Endothelial cell of umbilical vein (primary cell): ENCODE data around the gene C2orf81. TPM values are rescaled to one million over a fixed set of nuclear protein-coding genes. Genes with fewer than 3 reads are reported as not detected.

Source experiments
- BruUV-seq: library from RNA; stranded (reverse); fragments of 400-500 nt; replicated peaks from 2 replicates; lab custom pipeline; 2021; lab: Mats Ljungman, UMichigan
- CTCF ChIA-PET: fragments of 300-600, 350-600 bp; sonication (Branson Sonifier 250); formaldehyde crosslinking; loops from one replicate; lab custom pipeline; 2021; ENCODE audit warnings: antibody characterized with exemption, inconsistent platforms; lab: Charles Lee
- POLR2A ChIA-PET: fragments of 300-600, 350-600 bp; sonication (Branson Sonifier 250); formaldehyde crosslinking; loops from one replicate; lab custom pipeline; 2021; ENCODE audit warnings: antibody characterized with exemption, inconsistent platforms; lab: Charles Lee
- DNase-seq: peaks from one replicate; pipeline ENCODE4 v3.0.0-alpha.2; 2011; ENCODE audit warnings: low read depth, low spot score
- FAIRE-seq: peaks from 2 replicates; lab custom pipeline; 2011; peaks lifted over from hg19 to GRCh38; lab: Jason Lieb, UNC
- H2AFZ ChIP-seq: 2 replicates; pipeline ENCODE4 v1.6.0; 2012; ENCODE audit warnings: low read depth, low read length, control low read depth, inconsistent platforms
- H3K27ac ChIP-seq: 2 replicates; pipeline ENCODE4 v1.5.1; 2011; ENCODE audit warnings: low read depth, mild to moderate bottlenecking, control low read depth, low read length, moderate library complexity; ENCODE audit not compliant: insufficient read depth
- H3K27me3 ChIP-seq, 2 experiments: 2 replicates each; pipeline versions ENCODE4 v1.6.0 to v1.6.1; 2011; ENCODE audit warnings: low read length in 2 of 2, mixed read lengths in 1 of 2; ENCODE audit not compliant: control insufficient read depth in 2 of 2, insufficient read depth in 2 of 2
- H3K36me3 ChIP-seq, 2 experiments: 2 replicates in 1 of 2; 3 replicates in 1 of 2; pipeline ENCODE4 v1.5.1; 2011; ENCODE audit warnings: low read length in 2 of 2, mild to moderate bottlenecking in 1 of 2, moderate library complexity in 1 of 2; ENCODE audit not compliant: control insufficient read depth in 2 of 2, insufficient read depth in 2 of 2; ENCODE audit errors: extremely low read depth in 1 of 2
- H3K4me1 ChIP-seq: 3 replicates; pipeline ENCODE4 v1.5.1; 2011; ENCODE audit warnings: mild to moderate bottlenecking, low read length; ENCODE audit not compliant: control insufficient read depth, insufficient read depth; ENCODE audit errors: extremely low read depth
- H3K4me2 ChIP-seq: 2 replicates; pipeline ENCODE4 v1.6.1; 2011; ENCODE audit warnings: low read length, control low read depth, mixed read lengths; ENCODE audit not compliant: insufficient read depth
- H3K4me3 ChIP-seq, 3 experiments: fragments of 200-600 bp in 1 of 3; sonication (generic), shearing (Covaris generic) in 1 of 3; replicated peaks in 1 of 3; 2 replicates each; pipeline ENCODE4 v1.5.1; 2011 to 2016; ENCODE audit warnings: control low read depth in 3 of 3, low read length in 3 of 3, mild to moderate bottlenecking in 2 of 3, inconsistent platforms in 1 of 3, low read depth in 1 of 3, moderate library complexity in 1 of 3; ENCODE audit not compliant: insufficient read depth in 1 of 3
- H3K79me2 ChIP-seq: 2 replicates; pipeline ENCODE4 v1.6.0; 2012; ENCODE audit warnings: low read length, inconsistent platforms; ENCODE audit not compliant: control insufficient read depth, insufficient read depth
- H3K9ac ChIP-seq: replicated peaks from 2 replicates; pipeline ENCODE3; 2011; ENCODE audit warnings: low read length, control low read depth; ENCODE audit not compliant: insufficient read depth; ENCODE audit errors: extremely low read depth
- H3K9me1 ChIP-seq: replicated peaks from 3 replicates; pipeline ENCODE4 v1.6.0; 2011; ENCODE audit warnings: mild to moderate bottlenecking, low read length; ENCODE audit not compliant: control insufficient read depth, insufficient read depth; ENCODE audit errors: extremely low read depth
- H3K9me3 ChIP-seq: replicated peaks from 2 replicates; pipeline ENCODE4 v1.5.1; 2012; ENCODE audit warnings: low read length, inconsistent platforms; ENCODE audit not compliant: control insufficient read depth, insufficient read depth
- H4K20me1 ChIP-seq: replicated peaks from 2 replicates; pipeline ENCODE3; 2011; ENCODE audit warnings: mild to moderate bottlenecking, low read length; ENCODE audit not compliant: control insufficient read depth, insufficient read depth; ENCODE audit errors: extremely low read depth
- EZH2 ChIP-seq: IDR thresholded peaks from 2 replicates; pipeline ENCODE4 v1.6.1; 2012; ENCODE audit warnings: borderline replicate concordance, low read depth, mild to moderate bottlenecking, moderate library complexity, low read length, inconsistent platforms; ENCODE audit not compliant: severe bottlenecking
- FOS ChIP-seq: IDR thresholded peaks from 2 replicates; pipeline ENCODE4 v1.6.1; 2011; ENCODE audit warnings: mild to moderate bottlenecking, low read length, moderate library complexity, borderline replicate concordance; ENCODE audit not compliant: insufficient read depth
- MYC ChIP-seq: IDR thresholded peaks from one replicate; pipeline ENCODE4 v1.6.1; 2011; ENCODE audit warnings: mild to moderate bottlenecking, low read depth, low read length
- dilution Hi-C: fragments of 300-500 bp; cut with MboI; formaldehyde crosslinking; loops from one replicate; pipeline ENCODE4 v1.15.0; 2019; ENCODE audit warnings: low sequenced_read_pairs; ENCODE audit not compliant: extremely low pct_ligation_motif_present
- intact Hi-C: fragments of 100-400 bp; cut with micrococcal nuclease; formaldehyde crosslinking; loops from one replicate; pipeline ENCODE4 v1.10.0; 2022
- polyA plus RNA-seq, 4 experiments: library from polyadenylated mRNA; depleted of rRNA in 3 of 4; stranded (reverse) in 3 of 4; unstranded in 1 of 4; fragments of >200 nt; gene quantifications; 2 replicates each; pipeline versions ENCODE4 v1.2.1 to v1.2.3, GENCODE V29; 2011 to 2012; ENCODE audit warnings: missing spikeins in 1 of 4
- total RNA-seq: library from RNA; stranded (reverse); gene quantifications from 2 replicates; pipeline ENCODE4 v1.2.3, GENCODE V29; 2021

C2orf81 gene
- total and polyA plus RNA-seq, 2 donors (not counting 3 experiments of a cell fraction or from before 2014, with no cell fraction given) = 0.17 to 0.71 TPM

GRCh38 chr2:74429487-74430451, 8.3 kb upstream of the C2orf81 start:
- no peak overlapping the region for H3K4me3 ChIP-seq
- no peaks in the 10 kb centered on the region for H3K79me2 ChIP-seq
- DNase-seq (no peak), FAIRE-seq (no peak)
- TF ChIP-seq FOS = no peak
- H2AFZ ChIP-seq = no peak overlapping the region
- dilution Hi-C loops = no loop called here
- no peak overlapping the region for H3K4me2 ChIP-seq
- no peaks in the 10 kb centered on the region for H4K20me1 ChIP-seq
- no peaks in the 10 kb centered on the region for H3K4me1 ChIP-seq
- H3K9ac ChIP-seq = no peak overlapping the region
- no peaks in the 10 kb centered on the region for H3K27me3 ChIP-seq
- no TSS peak for BruUV-seq
- POLR2A ChIA-PET = no interaction called here
- no peaks in the 10 kb centered on the region for H3K9me1 ChIP-seq
- peaks cover 4 to 35% of the 10 kb centered on the region in 2 experiments for H3K36me3 ChIP-seq
- no peaks in the 10 kb centered on the region for H3K9me3 ChIP-seq
- CTCF ChIA-PET = no interaction called here
- intact Hi-C loops = no loop called here
- H3K27ac ChIP-seq = no peak overlapping the region

GRCh38 chr2:74428675-74429074, 7.3 kb upstream of the C2orf81 start:
- Histone ChIP-seq H3K9me3 (no peaks in the 10 kb centered on the region), H3K9ac (no peak overlapping the region), H3K4me1 (no peaks in the 10 kb centered on the region), H3K4me2 (no peak overlapping the region), H3K79me2 (no peaks in the 10 kb centered on the region), H3K27ac (no peak overlapping the region), H3K27me3 (no peaks in the 10 kb centered on the region), H2AFZ (no peak overlapping the region), H4K20me1 (no peaks in the 10 kb centered on the region), H3K4me3 (no peak overlapping the region), H3K36me3 (peaks cover 4 to 35% of the 10 kb centered on the region in 2 experiments), H3K9me1 (no peaks in the 10 kb centered on the region)
- BruUV-seq = no TSS peak
- DNase-seq (no peak), FAIRE-seq (no peak)
- TF ChIP-seq EZH2 (no peak), MYC (no peak)
- CTCF ChIA-PET = interaction anchor here (1.0 kb wide), 1 partner anchor 28 kb away, joined by 4 read pairs; no protein-coding TSS in a partner anchor
- dilution Hi-C loops = no loop called here
- POLR2A ChIA-PET = no interaction called here
- intact Hi-C loops = no loop called here
